ENCODE measurements around the gene CD37. TPM values are rescaled to one million over a fixed set of nuclear protein-coding genes. Genes with fewer than 3 reads are reported as not detected.

The CD37 gene
- total RNA-seq, 1 experiment from 2014 or later, result not detected

- Histone ChIP-seq H4K5ac (ENCODE audit: insufficient read length, low read depth, low read length) (no peak overlapping the region), H2BK120ac (ENCODE audit: low read depth, low read length, poor library complexity, severe bottlenecking) (no peak overlapping the region), H4K20me1 (ENCODE audit: control insufficient read depth, insufficient read depth, insufficient read length) (no peaks in the 10 kb centered on the region), H2BK12ac (ENCODE audit: insufficient read length, low read depth, low read length) (no peak overlapping the region), H3T11ph (ENCODE audit: low read length) (no peak overlapping the region), H3K79me1 (ENCODE audit: insufficient read depth, low read depth, low read length, poor library complexity, severe bottlenecking) (no peaks in the 10 kb centered on the region), H2BK5ac (ENCODE audit: insufficient read length, low read length) (no peak overlapping the region), H2AK5ac (ENCODE audit: insufficient read length, low read length) (no peak overlapping the region), H3K23me2 (ENCODE audit: insufficient read length, low read depth, low read length, poor library complexity, severe bottlenecking) (peaks cover 12% of the 10 kb centered on the region), H2AFZ (ENCODE audit: low read length) (no peak overlapping the region), H3K27ac (ENCODE audit: insufficient read length, low read depth, low read length) (no peak overlapping the region), H3K27me3 (ENCODE audit: insufficient read depth, low read length) (peaks cover 3% of the 10 kb centered on the region; the same call in 1 of the 2 replicates), H3K4me2 (ENCODE audit: insufficient read depth, insufficient read length, low read length) (no peak overlapping the region), H2BK15ac (ENCODE audit: low read depth, low read length) (no peak overlapping the region), H3K23ac (ENCODE audit: insufficient read length, low read depth, low read length) (no peak overlapping the region), H3K18ac (ENCODE audit: insufficient read length, low read depth, low read length) (no peak overlapping the region), H3K4me1 (ENCODE audit: insufficient read depth, low read length) (peaks cover 2% of the 10 kb centered on the region; the same call in 1 of the 2 replicates), H3K79me2 (ENCODE audit: insufficient read depth, low read length) (no peaks in the 10 kb centered on the region), H3K4ac (ENCODE audit: low read depth, low read length) (no peak overlapping the region), H3K56ac (ENCODE audit: insufficient read length, low read depth, low read length) (no peak overlapping the region), H4K91ac (ENCODE audit: insufficient read length, low read depth, low read length) (no peak overlapping the region), H2BK20ac (ENCODE audit: low read depth, low read length, poor library complexity, severe bottlenecking) (no peak overlapping the region), H3K14ac (ENCODE audit: insufficient read depth, low read length) (no peak overlapping the region; the same call in 1 of the 2 replicates), H3K9me3 (ENCODE audit: control insufficient read depth, low read depth, low read length) (no peaks in the 10 kb centered on the region), H3K9ac (ENCODE audit: extremely low read depth, insufficient read length, low read length) (no peak overlapping the region), H4K8ac (replicated peaks; ENCODE audit: insufficient read length, low read depth, low read length) (no peak overlapping the region)
- DNase-seq, result peak; percentile 27
- Mint-ChIP-seq H3K4me1 (peaks cover 23 to 29% of the 10 kb centered on the region in 2 experiments), H3K9me3 (no peaks in the 10 kb centered on the region), H3K36me3 (ENCODE audit: insufficient read depth in 1 of 3, low read depth in 3 of 3) (peaks cover 3 to 34% (median 11%) of the 10 kb centered on the region in 3 experiments; a peak in 6 of 7 replicates), H3K27me3 (ENCODE audit: low read depth) (peaks cover 18% of the 10 kb centered on the region), H3K27ac (peak overlapping the region in 1 of 3 experiments; percentile 5; a peak in 1 of 7 replicates), H3K4me3 (no peak overlapping the region)
- TF ChIP-seq CTCF (conservative IDR thresholded peaks at IDR 0.05), result no peak
- no CpG with 5 or more reads among the region's 8 CpGs for WGBS (ENCODE audit: extremely low coverage, insufficient read length, low lambda C conversion rate)
Observed at GRCh38 chr19:49333811-49334288, 1.4 kb upstream of the CD37 start.

Data from H9 (cell line).